ENCODE results near the gene PIF1.

DNA sequence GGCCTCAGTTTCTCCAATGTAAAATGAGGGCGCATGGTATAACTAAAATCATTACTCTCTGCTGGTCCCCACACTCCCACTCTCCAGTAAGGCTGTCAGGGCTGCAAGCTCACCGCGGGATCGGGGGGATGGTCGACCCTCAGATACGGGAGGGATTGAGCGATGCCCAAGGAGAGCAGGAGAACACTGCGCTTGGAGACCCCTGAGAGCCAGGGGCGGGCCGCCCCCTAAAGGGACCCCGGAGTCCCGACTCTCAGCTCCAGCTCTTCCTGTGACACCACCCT is 15.6 kb upstream of the PIF1 start:
- TF ChIP-seq CTCF (IDR thresholded peaks at IDR 0.05; ENCODE audit: low read depth, low read length, poor library complexity, severe bottlenecking) = no peak
- no peak for TF ChIP-seq EZH2phosphoT487 (IDR thresholded peaks at IDR 0.05; ENCODE audit: borderline replicate concordance, low read length)
